Measurements from ENCODE around the gene CDK5RAP2. TPM values are rescaled to one million over a fixed set of nuclear protein-coding genes. Genes with fewer than 3 reads are reported as not detected.

CDK5RAP2 gene
- total RNA-seq, 1 donor from 2014 or later = 63.6 TPM

- intact Hi-C loops (cut with micrococcal nuclease) = no loop called here
- H3K9me3 ChIP-seq (replicated peaks) = peaks cover 13% of the 10 kb centered on the region
- H3K4me3 ChIP-seq = no peak overlapping the region
- DNase-seq = no peak
- H3K27me3 ChIP-seq (ENCODE audit: low read depth) = no peaks in the 10 kb centered on the region
- no peak overlapping the region for H3K27ac ChIP-seq (replicated peaks)
- no peaks in the 10 kb centered on the region for H3K4me1 ChIP-seq
- no peaks in the 10 kb centered on the region for H3K36me3 ChIP-seq
- TF ChIP-seq, protein P1, sequence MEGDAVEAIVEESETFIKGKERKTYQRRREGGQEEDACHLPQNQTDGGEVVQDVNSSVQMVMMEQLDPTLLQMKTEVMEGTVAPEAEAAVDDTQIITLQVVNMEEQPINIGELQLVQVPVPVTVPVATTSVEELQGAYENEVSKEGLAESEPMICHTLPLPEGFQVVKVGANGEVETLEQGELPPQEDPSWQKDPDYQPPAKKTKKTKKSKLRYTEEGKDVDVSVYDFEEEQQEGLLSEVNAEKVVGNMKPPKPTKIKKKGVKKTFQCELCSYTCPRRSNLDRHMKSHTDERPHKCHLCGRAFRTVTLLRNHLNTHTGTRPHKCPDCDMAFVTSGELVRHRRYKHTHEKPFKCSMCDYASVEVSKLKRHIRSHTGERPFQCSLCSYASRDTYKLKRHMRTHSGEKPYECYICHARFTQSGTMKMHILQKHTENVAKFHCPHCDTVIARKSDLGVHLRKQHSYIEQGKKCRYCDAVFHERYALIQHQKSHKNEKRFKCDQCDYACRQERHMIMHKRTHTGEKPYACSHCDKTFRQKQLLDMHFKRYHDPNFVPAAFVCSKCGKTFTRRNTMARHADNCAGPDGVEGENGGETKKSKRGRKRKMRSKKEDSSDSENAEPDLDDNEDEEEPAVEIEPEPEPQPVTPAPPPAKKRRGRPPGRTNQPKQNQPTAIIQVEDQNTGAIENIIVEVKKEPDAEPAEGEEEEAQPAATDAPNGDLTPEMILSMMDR (IDR thresholded peaks at IDR 0.05; ENCODE audit: borderline replicate concordance) = no peak
Observed at GRCh38 chr9:120374239-120374638, 205.7 kb downstream of the CDK5RAP2 start.

- no peak overlapping the region for H3K4me3 ChIP-seq
- no peaks in the 10 kb centered on the region for H3K36me3 ChIP-seq
- no peaks in the 10 kb centered on the region for H3K27me3 ChIP-seq (ENCODE audit: low read depth)
- TF ChIP-seq, protein P1 (IDR thresholded peaks at IDR 0.05; ENCODE audit: borderline replicate concordance) = no peak
- intact Hi-C loops (cut with micrococcal nuclease) = no loop called here
- no peak for DNase-seq
- H3K27ac ChIP-seq (replicated peaks) = no peak overlapping the region
- no peaks in the 10 kb centered on the region for H3K4me1 ChIP-seq
- no peaks in the 10 kb centered on the region for H3K9me3 ChIP-seq (replicated peaks)
Observed at GRCh38 chr9:120372040-120372439, 207.9 kb downstream of the CDK5RAP2 start.

DNA sequence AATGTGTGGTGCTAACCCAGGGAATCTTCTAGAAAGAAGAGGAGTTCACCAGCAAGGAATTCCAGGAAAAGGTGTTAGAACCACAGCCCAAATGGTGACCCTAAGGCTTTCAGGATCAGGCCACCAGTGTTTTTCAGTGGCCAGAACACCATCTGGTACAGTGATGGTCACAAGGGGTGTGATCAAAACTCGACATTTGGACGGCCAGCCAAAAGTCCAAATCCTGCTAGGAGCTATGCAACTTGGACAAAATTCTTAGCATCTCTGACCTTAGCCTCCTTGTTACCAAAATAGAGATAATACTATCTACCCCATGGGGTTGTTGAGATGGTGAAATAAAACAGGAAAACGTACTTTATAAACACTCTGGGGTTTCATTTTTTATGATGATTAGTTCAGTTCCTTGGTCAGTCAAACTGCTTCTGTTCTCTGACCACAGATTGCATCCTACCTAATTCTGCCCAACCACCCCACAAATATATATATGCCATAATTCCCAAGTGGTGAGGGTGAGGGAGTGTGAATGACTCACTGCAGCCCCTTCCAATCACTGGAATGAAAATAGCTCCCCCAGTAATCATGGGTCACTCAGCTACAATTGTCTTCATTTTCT lies 210.3 kb downstream of the CDK5RAP2 start:
- TF ChIP-seq, protein P1 (IDR thresholded peaks at IDR 0.05; ENCODE audit: borderline replicate concordance) = no peak
- peaks cover 8% of the 10 kb centered on the region for H3K4me1 ChIP-seq
- H3K36me3 ChIP-seq = no peaks in the 10 kb centered on the region
- no peaks in the 10 kb centered on the region for H3K27me3 ChIP-seq (ENCODE audit: low read depth)
- H3K27ac ChIP-seq (replicated peaks) = no peak overlapping the region
- H3K9me3 ChIP-seq (replicated peaks) = no peaks in the 10 kb centered on the region
- no peak for DNase-seq
- H3K4me3 ChIP-seq = no peak overlapping the region
- intact Hi-C loops (cut with micrococcal nuclease) = no loop called here

GRCh38 chr9:120368799-120369198 lies 211.2 kb downstream of the CDK5RAP2 start:
- no peaks in the 10 kb centered on the region for H3K9me3 ChIP-seq (replicated peaks)
- no peaks in the 10 kb centered on the region for H3K27me3 ChIP-seq (ENCODE audit: low read depth)
- no peak overlapping the region for H3K27ac ChIP-seq (replicated peaks)
- H3K4me3 ChIP-seq = no peak overlapping the region
- intact Hi-C loops (cut with micrococcal nuclease) = no loop called here
- DNase-seq = no peak
- peaks cover 8% of the 10 kb centered on the region for H3K4me1 ChIP-seq
- H3K36me3 ChIP-seq = no peaks in the 10 kb centered on the region
- TF ChIP-seq, protein P1 (IDR thresholded peaks at IDR 0.05; ENCODE audit: borderline replicate concordance) = no peak

GRCh38 chr9:120366644-120367019 lies 213.3 kb downstream of the CDK5RAP2 start:
- Histone ChIP-seq H3K27me3 (ENCODE audit: low read depth) (no peaks in the 10 kb centered on the region), H3K27ac (replicated peaks) (no peak overlapping the region), H3K4me3 (no peak overlapping the region), H3K9me3 (replicated peaks) (no peaks in the 10 kb centered on the region), H3K36me3 (no peaks in the 10 kb centered on the region), H3K4me1 (peaks cover 8% of the 10 kb centered on the region)
- intact Hi-C loops (cut with micrococcal nuclease) = no loop called here
- DNase-seq = no peak
- TF ChIP-seq, protein P1 (IDR thresholded peaks at IDR 0.05; ENCODE audit: borderline replicate concordance) = no peak
